Trophoblast cell (in vitro differentiated cells and primary cell): Measurements from ENCODE around the gene HACD1.

Source experiments
- DNase-seq, 2 donors: peaks; one replicate each; pipeline ENCODE4 v3.0.0-alpha.2; 2016
- H2AFZ ChIP-seq: 2 replicates; pipeline ENCODE4 v1.6.1; 2013; ENCODE audit warnings: low read length, moderate library complexity, mild to moderate bottlenecking; ENCODE audit not compliant: insufficient read depth, poor library complexity
- H2AK5ac ChIP-seq: 2 replicates; pipeline ENCODE4 v1.6.1; 2013; ENCODE audit warnings: mild to moderate bottlenecking, low read length
- H2BK120ac ChIP-seq: 2 replicates; pipeline ENCODE4 v1.6.1; 2013; ENCODE audit warnings: low read length, mild to moderate bottlenecking, moderate library complexity; ENCODE audit not compliant: insufficient read depth, poor library complexity
- H2BK12ac ChIP-seq: 2 replicates; pipeline ENCODE4 v1.6.1; 2013; ENCODE audit warnings: mild to moderate bottlenecking, low read length, moderate library complexity
- H2BK5ac ChIP-seq: 2 replicates; pipeline ENCODE4 v1.6.1; 2013; ENCODE audit warnings: low read length, low read depth, moderate library complexity, mild to moderate bottlenecking; ENCODE audit not compliant: poor library complexity
- H3K14ac ChIP-seq: 2 replicates; pipeline ENCODE4 v1.6.1; 2013; ENCODE audit warnings: mild to moderate bottlenecking, low read length
- H3K18ac ChIP-seq: 2 replicates; pipeline ENCODE4 v1.6.1; 2013; ENCODE audit warnings: mild to moderate bottlenecking, low read length
- H3K23ac ChIP-seq: 2 replicates; pipeline ENCODE4 v1.6.1; 2013; ENCODE audit warnings: low read length
- H3K27ac ChIP-seq: 2 replicates; pipeline ENCODE4 v1.5.1; 2013; ENCODE audit warnings: low read depth, mild to moderate bottlenecking, inconsistent platforms, low read length, moderate library complexity
- H3K27me3 ChIP-seq: 2 replicates; pipeline ENCODE4 v1.6.1; 2013; ENCODE audit warnings: inconsistent platforms, mild to moderate bottlenecking, low read length, moderate library complexity; ENCODE audit not compliant: insufficient read depth
- H3K36me3 ChIP-seq, 2 experiments: 1 replicate in 1 of 2; 2 replicates in 1 of 2; pipeline ENCODE4 v1.6.1; 2013; ENCODE audit warnings: low read length in 2 of 2, mild to moderate bottlenecking in 2 of 2, moderate library complexity in 1 of 2; ENCODE audit not compliant: insufficient read depth in 2 of 2, control insufficient read depth in 1 of 2
- H3K4ac ChIP-seq: 2 replicates; pipeline ENCODE4 v1.6.1; 2013; ENCODE audit warnings: low read depth, mild to moderate bottlenecking, low read length, moderate library complexity
- H3K4me1 ChIP-seq, 2 experiments: 1 replicate in 1 of 2; 2 replicates in 1 of 2; pipeline ENCODE4 v1.6.1; 2013; ENCODE audit warnings: low read length in 2 of 2, mild to moderate bottlenecking in 2 of 2, moderate library complexity in 1 of 2; ENCODE audit not compliant: insufficient read depth in 2 of 2, control insufficient read depth in 1 of 2
- H3K4me2 ChIP-seq: 2 replicates; pipeline ENCODE4 v1.6.1; 2013; ENCODE audit warnings: inconsistent platforms, mild to moderate bottlenecking, low read length, moderate library complexity
- H3K4me3 ChIP-seq: 2 replicates; pipeline ENCODE4 v1.5.1; 2013; ENCODE audit warnings: mild to moderate bottlenecking, low read depth, low read length, inconsistent platforms
- H3K79me1 ChIP-seq: one replicate; pipeline ENCODE4 v1.6.1; 2013; ENCODE audit warnings: low read length
- H3K79me2 ChIP-seq: 2 replicates; pipeline ENCODE4 v1.6.1; 2013; ENCODE audit warnings: low read length, mild to moderate bottlenecking; ENCODE audit not compliant: control insufficient read depth, insufficient read depth, poor library complexity
- H3K9ac ChIP-seq: 2 replicates; pipeline ENCODE4 v1.6.1; 2013; ENCODE audit warnings: mild to moderate bottlenecking, low read length
- H3K9me3 ChIP-seq: 2 replicates; pipeline ENCODE4 v1.6.1; 2013; ENCODE audit warnings: low read depth, mild to moderate bottlenecking, control low read depth, inconsistent platforms, low read length; ENCODE audit not compliant: insufficient read depth
- H4K12ac ChIP-seq: 2 replicates; pipeline ENCODE4 v1.6.1; 2013; ENCODE audit warnings: low read depth, mild to moderate bottlenecking, low read length, moderate library complexity
- H4K8ac ChIP-seq: 2 replicates; pipeline ENCODE4 v1.6.1; 2013; ENCODE audit warnings: low read depth, mild to moderate bottlenecking, low read length, moderate library complexity
- H4K91ac ChIP-seq: one replicate; pipeline ENCODE4 v1.6.1; 2013; ENCODE audit warnings: low read depth, mild to moderate bottlenecking, low read length, moderate library complexity
- WGBS: extraction: QIAGEN DNeasy Blood & Tissue Kit; methylation state at CpG from one replicate; pipeline ENCODE4 v1.1.7; 2013; ENCODE audit warnings: missing lambda C conversion rate; ENCODE audit not compliant: insufficient read length, insufficient coverage; ENCODE audit errors: extremely low coverage; 5-methylcytosine and 5-hydroxymethylcytosine counted together

HACD1 gene

GRCh38 chr10:17606547-17607040 lies 10.6 kb downstream of the HACD1 start:
- Histone ChIP-seq H2BK5ac (no peak overlapping the region), H3K36me3 (no peaks in the 10 kb centered on the region), H4K8ac (no peak overlapping the region), H2BK120ac (no peak overlapping the region), H3K4me3 (no peak overlapping the region), H2AK5ac (no peak overlapping the region), H3K23ac (no peak overlapping the region), H2AFZ (no peak overlapping the region), H4K12ac (no peak overlapping the region), H3K79me1 (no peaks in the 10 kb centered on the region), H3K79me2 (no peaks in the 10 kb centered on the region), H3K27ac (no peak overlapping the region), H3K4me1 (no peaks in the 10 kb centered on the region), H3K9me3 (no peaks in the 10 kb centered on the region), H2BK12ac (no peak overlapping the region), H3K27me3 (no peaks in the 10 kb centered on the region), H3K14ac (no peak overlapping the region), H4K91ac (no peak overlapping the region), H3K4me2 (no peak overlapping the region), H3K9ac (no peak overlapping the region), H3K4ac (no peak overlapping the region), H3K18ac (no peak overlapping the region)
- no peak for DNase-seq
- no CpG with 5 or more reads among the region's 3 CpGs for WGBS

GRCh38 chr10:17605936-17606335 lies 11.2 kb downstream of the HACD1 start:
- no peaks in the 10 kb centered on the region for H3K9me3 ChIP-seq
- H2BK5ac ChIP-seq: no peak overlapping the region
- no peak overlapping the region for H3K4me2 ChIP-seq
- H3K4me3 ChIP-seq: no peak overlapping the region
- H4K8ac ChIP-seq: no peak overlapping the region
- no peaks in the 10 kb centered on the region for H3K36me3 ChIP-seq
- H3K23ac ChIP-seq: no peak overlapping the region
- H3K27me3 ChIP-seq: no peaks in the 10 kb centered on the region
- no peak overlapping the region for H4K12ac ChIP-seq
- no peaks in the 10 kb centered on the region for H3K79me2 ChIP-seq
- H3K79me1 ChIP-seq: no peaks in the 10 kb centered on the region
- H3K18ac ChIP-seq: no peak overlapping the region
- no peak overlapping the region for H3K14ac ChIP-seq
- no peaks in the 10 kb centered on the region for H3K4me1 ChIP-seq
- H2BK120ac ChIP-seq: no peak overlapping the region
- no peak overlapping the region for H3K9ac ChIP-seq
- no peak overlapping the region for H2AFZ ChIP-seq
- no peak for DNase-seq
- WGBS: no CpG with 5 or more reads among the region's 6 CpGs
- no peak overlapping the region for H3K4ac ChIP-seq
- H4K91ac ChIP-seq: no peak overlapping the region
- no peak overlapping the region for H2BK12ac ChIP-seq
- H3K27ac ChIP-seq: no peak overlapping the region
- H2AK5ac ChIP-seq: no peak overlapping the region

- H3K79me2 ChIP-seq: no peaks in the 10 kb centered on the region
- no peak overlapping the region for H4K8ac ChIP-seq
- H3K4me2 ChIP-seq: no peak overlapping the region
- H3K9me3 ChIP-seq: no peaks in the 10 kb centered on the region
- no peaks in the 10 kb centered on the region for H3K27me3 ChIP-seq
- DNase-seq: peak; percentile 21 to 46
- no peaks in the 10 kb centered on the region for H3K79me1 ChIP-seq
- H4K12ac ChIP-seq: no peak overlapping the region
- H2AK5ac ChIP-seq: no peak overlapping the region
- no peak overlapping the region for H3K27ac ChIP-seq
- H3K4me3 ChIP-seq: no peak overlapping the region
- H3K9ac ChIP-seq: no peak overlapping the region
- H4K91ac ChIP-seq: no peak overlapping the region
- no peak overlapping the region for H2BK120ac ChIP-seq
- no peak overlapping the region for H3K14ac ChIP-seq
- H3K4ac ChIP-seq: no peak overlapping the region
- H2AFZ ChIP-seq: no peak overlapping the region
- H3K4me1 ChIP-seq: no peaks in the 10 kb centered on the region
- H2BK12ac ChIP-seq: no peak overlapping the region
- WGBS: no CpG with 5 or more reads among the region's 8 CpGs
- H2BK5ac ChIP-seq: no peak overlapping the region
- H3K23ac ChIP-seq: no peak overlapping the region
- peaks cover 0 to 2% of the 10 kb centered on the region in 2 experiments for H3K36me3 ChIP-seq
- H3K18ac ChIP-seq: no peak overlapping the region
Measured at GRCh38 chr10:17599089-17599488, 18.1 kb downstream of the HACD1 start.

- no peak overlapping the region for H4K91ac ChIP-seq
- peaks cover 0 to 2% of the 10 kb centered on the region in 2 experiments for H3K36me3 ChIP-seq
- no peak overlapping the region for H3K4me2 ChIP-seq
- H4K12ac ChIP-seq: no peak overlapping the region
- no peak overlapping the region for H3K9ac ChIP-seq
- no peak overlapping the region for H4K8ac ChIP-seq
- H3K23ac ChIP-seq: no peak overlapping the region
- H3K27me3 ChIP-seq: no peaks in the 10 kb centered on the region
- no peak overlapping the region for H3K4ac ChIP-seq
- no peaks in the 10 kb centered on the region for H3K79me1 ChIP-seq
- no peak overlapping the region for H3K4me3 ChIP-seq
- no peak overlapping the region for H2BK120ac ChIP-seq
- no peaks in the 10 kb centered on the region for H3K9me3 ChIP-seq
- no peaks in the 10 kb centered on the region for H3K4me1 ChIP-seq
- no peak overlapping the region for H2BK12ac ChIP-seq
- WGBS: no CpG with 5 or more reads among the region's 3 CpGs
- H2BK5ac ChIP-seq: no peak overlapping the region
- no peak for DNase-seq
- no peak overlapping the region for H3K27ac ChIP-seq
- H3K79me2 ChIP-seq: no peaks in the 10 kb centered on the region
- no peak overlapping the region for H2AFZ ChIP-seq
- H2AK5ac ChIP-seq: no peak overlapping the region
- H3K14ac ChIP-seq: no peak overlapping the region
- no peak overlapping the region for H3K18ac ChIP-seq
Measured at GRCh38 chr10:17597386-17597785, 19.8 kb downstream of the HACD1 start.
